ENCODE results near the gene CALD1.
A peak's percentile ranks its signal among the peaks of the same experiment; 100 is the strongest.

CALD1 gene

DNA sequence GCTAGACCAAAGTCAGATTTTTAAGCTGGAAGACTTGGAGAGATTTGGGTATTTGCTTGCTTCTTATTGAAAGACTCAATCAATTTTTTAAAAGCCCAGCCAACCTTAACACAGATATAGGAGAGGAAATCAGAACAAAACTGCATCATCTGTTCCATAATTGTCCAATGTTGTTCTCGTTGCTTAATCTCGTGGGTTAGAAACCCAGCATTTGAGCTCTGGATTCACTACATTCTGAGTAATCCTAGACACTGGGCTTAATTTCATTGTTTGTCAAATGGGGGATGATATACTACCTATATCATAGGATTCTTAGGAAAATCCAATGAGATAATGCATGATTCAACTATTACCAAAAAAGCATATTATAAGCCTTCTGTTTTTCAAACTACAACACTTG lies 48.9 kb downstream of the CALD1 start:
- H3K4me3 ChIP-seq (ENCODE audit: low read length), result peak overlapping the region; percentile 73
- H3K4me1 ChIP-seq (ENCODE audit: control insufficient read depth, insufficient read depth, low read length), result peaks cover 60% of the 10 kb centered on the region
- no peaks in the 10 kb centered on the region for H3K27me3 ChIP-seq (replicated peaks; ENCODE audit: control insufficient read depth, insufficient read depth, low read length)
- no peaks in the 10 kb centered on the region for H3K9me3 ChIP-seq (ENCODE audit: control insufficient read depth, low read length)
- H3K9ac ChIP-seq (ENCODE audit: low read length), result peak overlapping the region; percentile 85
- DNase-seq (ENCODE audit: low read depth), result no peak
- H3K36me3 ChIP-seq (ENCODE audit: control insufficient read depth, insufficient read depth, low read length, severe bottlenecking), result peaks cover 7% of the 10 kb centered on the region

DNA sequence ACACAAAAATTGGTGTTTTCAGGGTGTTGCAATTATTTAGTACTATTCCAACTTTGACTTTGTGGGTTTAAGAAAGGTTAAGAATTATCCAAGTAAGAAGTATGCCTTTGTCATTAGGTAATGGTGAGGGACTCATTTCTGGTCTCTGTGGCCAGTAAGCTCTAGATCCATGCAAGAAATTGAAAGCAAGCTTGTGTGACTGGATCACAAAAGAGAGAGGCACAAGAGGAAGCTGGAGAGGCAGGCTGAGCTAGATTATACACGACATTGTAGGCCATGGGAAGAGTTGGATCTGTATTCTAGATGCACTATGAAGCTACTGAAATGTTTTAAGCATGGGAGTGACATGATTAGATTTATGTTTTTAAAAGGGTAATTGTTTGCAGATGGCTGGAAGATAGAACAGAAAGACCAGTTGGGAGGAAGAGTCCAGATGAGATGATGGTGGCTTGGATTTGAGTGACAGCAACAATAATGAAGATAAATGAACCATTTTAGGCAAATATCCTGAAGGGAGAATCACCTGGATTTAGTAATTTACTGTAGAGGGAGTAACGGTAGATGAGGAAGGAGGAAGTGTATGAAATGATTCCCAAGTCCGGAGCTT lies 50.0 kb downstream of the CALD1 start:
- Histone ChIP-seq H3K9me3 (ENCODE audit: control insufficient read depth, low read length) (no peaks in the 10 kb centered on the region), H3K4me1 (ENCODE audit: control insufficient read depth, insufficient read depth, low read length) (peaks cover 53% of the 10 kb centered on the region), H3K9ac (ENCODE audit: low read length) (no peak overlapping the region), H3K27me3 (replicated peaks; ENCODE audit: control insufficient read depth, insufficient read depth, low read length) (no peaks in the 10 kb centered on the region), H3K4me3 (ENCODE audit: low read length) (no peak overlapping the region), H3K36me3 (ENCODE audit: control insufficient read depth, insufficient read depth, low read length, severe bottlenecking) (peaks cover 7% of the 10 kb centered on the region)
- DNase-seq (ENCODE audit: low read depth), result no peak

DNA sequence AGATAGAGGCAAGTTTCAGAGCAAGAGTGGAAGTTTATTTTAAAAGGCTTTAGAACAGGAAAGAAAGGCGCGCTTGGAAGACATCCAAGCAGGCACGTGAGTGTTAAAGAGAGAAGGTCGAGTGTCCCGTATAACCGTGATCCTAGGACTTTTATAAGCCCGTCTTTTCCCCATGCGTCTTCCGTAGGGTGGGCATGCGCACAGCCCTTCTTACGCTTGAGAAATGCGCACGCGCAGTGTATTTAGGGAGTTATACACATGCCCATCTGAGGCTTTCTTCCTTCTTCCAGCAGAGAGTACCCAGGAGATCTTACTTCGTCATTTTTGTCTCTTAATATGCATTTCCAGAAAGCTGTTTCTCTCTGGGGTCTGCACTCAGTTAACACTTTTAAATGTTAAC lies 52.4 kb downstream of the CALD1 start:
- Histone ChIP-seq H3K4me1 (ENCODE audit: control insufficient read depth, insufficient read depth, low read length) (peaks cover 58% of the 10 kb centered on the region), H3K9ac (ENCODE audit: low read length) (peak overlapping the region; percentile 15), H3K9me3 (ENCODE audit: control insufficient read depth, low read length) (no peaks in the 10 kb centered on the region), H3K36me3 (ENCODE audit: control insufficient read depth, insufficient read depth, low read length, severe bottlenecking) (peaks cover 7% of the 10 kb centered on the region), H3K27me3 (replicated peaks; ENCODE audit: control insufficient read depth, insufficient read depth, low read length) (no peaks in the 10 kb centered on the region), H3K4me3 (ENCODE audit: low read length) (no peak overlapping the region)
- DNase-seq (ENCODE audit: low read depth), result no peak

DNA sequence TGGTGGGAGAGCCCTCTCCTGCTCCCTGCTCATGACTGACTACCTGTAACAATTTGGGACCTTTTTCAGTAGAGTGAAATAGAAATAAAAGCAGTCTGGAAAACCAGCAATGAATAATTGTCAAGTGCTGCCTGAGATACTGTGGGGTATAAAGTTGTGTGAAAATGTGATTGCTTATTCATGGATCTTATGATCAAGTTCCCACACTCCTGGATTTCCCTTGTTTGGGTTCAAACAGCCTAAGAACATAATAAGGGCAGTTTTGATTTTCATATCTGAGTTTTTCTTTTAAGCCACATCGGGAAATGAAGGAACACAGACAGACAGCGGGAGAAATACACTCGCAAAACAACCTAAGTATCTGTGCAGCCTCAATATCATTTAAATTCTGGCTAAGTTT lies 52.9 kb downstream of the CALD1 start:
- no peak for DNase-seq (ENCODE audit: low read depth)
- Histone ChIP-seq H3K4me3 (ENCODE audit: low read length) (no peak overlapping the region), H3K4me1 (ENCODE audit: control insufficient read depth, insufficient read depth, low read length) (peaks cover 57% of the 10 kb centered on the region), H3K36me3 (ENCODE audit: control insufficient read depth, insufficient read depth, low read length, severe bottlenecking) (peaks cover 7% of the 10 kb centered on the region), H3K27me3 (replicated peaks; ENCODE audit: control insufficient read depth, insufficient read depth, low read length) (no peaks in the 10 kb centered on the region), H3K9me3 (ENCODE audit: control insufficient read depth, low read length) (no peaks in the 10 kb centered on the region), H3K9ac (ENCODE audit: low read length) (peak overlapping the region; percentile 15)

DNA sequence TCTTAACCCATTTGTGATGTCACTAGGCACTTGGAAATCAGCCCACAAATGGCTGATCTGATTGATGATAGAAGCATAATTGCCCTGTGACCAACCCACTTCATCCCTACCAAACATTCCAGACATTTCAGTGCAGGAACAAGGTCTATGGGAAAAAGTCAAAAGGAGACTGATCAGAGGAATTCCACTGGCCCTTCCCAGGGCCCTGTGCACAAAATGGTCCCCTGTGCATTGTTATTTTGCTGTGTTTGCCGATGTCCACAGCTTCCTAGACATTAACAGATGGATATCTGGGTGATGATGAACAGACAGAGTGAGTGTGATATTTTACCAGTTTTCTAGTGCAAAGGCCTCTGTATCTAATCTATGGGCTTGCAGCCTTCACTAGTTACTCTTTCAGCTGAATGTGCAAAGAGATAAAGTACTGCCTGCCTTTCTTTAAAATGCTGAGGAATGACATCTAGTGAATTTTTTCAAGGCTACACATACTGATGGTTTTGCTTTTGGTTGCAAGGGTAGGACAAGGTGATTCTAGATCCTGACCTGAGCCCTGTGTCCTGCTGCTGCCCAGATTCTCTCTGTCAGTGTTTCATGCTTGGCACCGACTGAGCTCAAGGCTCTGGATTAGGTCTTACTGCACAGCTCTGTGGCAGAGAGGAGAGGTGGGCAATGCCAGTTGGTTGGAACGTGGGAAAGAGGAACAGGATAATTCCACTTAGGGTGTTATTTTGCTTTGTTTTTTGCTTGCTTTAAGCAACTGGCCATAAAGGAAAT lies 55.4 kb downstream of the CALD1 start:
- H3K36me3 ChIP-seq (ENCODE audit: control insufficient read depth, insufficient read depth, low read length, severe bottlenecking), result peaks cover 7% of the 10 kb centered on the region
- no peaks in the 10 kb centered on the region for H3K9me3 ChIP-seq (ENCODE audit: control insufficient read depth, low read length)
- peaks cover 48% of the 10 kb centered on the region for H3K4me1 ChIP-seq (ENCODE audit: control insufficient read depth, insufficient read depth, low read length)
- no peak overlapping the region for H3K4me3 ChIP-seq (ENCODE audit: low read length)
- no peak for DNase-seq (ENCODE audit: low read depth)
- H3K27me3 ChIP-seq (replicated peaks; ENCODE audit: control insufficient read depth, insufficient read depth, low read length), result no peaks in the 10 kb centered on the region
- H3K9ac ChIP-seq (ENCODE audit: low read length), result peak overlapping the region; percentile 59

DNA sequence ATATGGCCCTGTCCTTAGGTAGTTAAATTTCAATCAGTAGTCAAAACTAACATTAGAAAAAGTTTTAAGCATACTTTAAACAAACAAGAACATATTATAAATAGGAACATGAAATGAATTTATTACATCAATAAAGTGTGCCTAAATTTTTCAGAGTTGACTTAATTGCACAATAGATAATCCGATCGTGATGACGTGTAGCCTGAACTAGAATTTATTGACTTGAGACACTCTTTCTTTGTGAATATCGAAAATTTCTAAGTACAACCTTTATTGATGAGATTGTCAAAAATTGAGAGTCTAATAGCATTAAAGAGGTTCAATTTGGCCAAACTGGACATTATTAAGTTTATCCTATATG lies 56.0 kb downstream of the CALD1 start:
- H3K36me3 ChIP-seq (ENCODE audit: control insufficient read depth, insufficient read depth, low read length, severe bottlenecking), result peaks cover 7% of the 10 kb centered on the region
- DNase-seq (ENCODE audit: low read depth), result no peak

DNA sequence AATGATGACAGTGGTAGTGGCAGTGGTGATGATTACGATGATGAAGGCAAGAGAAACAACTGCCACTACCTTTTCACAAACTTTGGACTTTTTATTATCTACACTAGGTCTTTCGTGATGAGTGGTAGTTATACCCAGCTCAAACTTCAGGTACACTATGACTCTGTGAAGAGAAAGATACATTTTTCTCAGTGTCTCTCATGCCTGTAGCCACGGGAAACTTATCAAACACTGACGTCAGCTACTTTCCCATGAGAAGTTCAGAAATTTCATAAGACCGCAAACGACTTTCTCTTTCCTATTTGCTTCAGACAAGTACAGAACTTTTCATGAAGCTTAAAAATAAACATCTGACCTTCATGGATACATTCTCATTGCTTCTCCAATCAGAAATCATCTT lies 57.0 kb downstream of the CALD1 start:
- Histone ChIP-seq H3K9ac (ENCODE audit: low read length) (peak overlapping the region; percentile 51), H3K9me3 (ENCODE audit: control insufficient read depth, low read length) (no peaks in the 10 kb centered on the region), H3K36me3 (ENCODE audit: control insufficient read depth, insufficient read depth, low read length, severe bottlenecking) (peaks cover 7% of the 10 kb centered on the region), H3K4me3 (ENCODE audit: low read length) (peak overlapping the region; percentile 52), H3K27me3 (replicated peaks; ENCODE audit: control insufficient read depth, insufficient read depth, low read length) (no peaks in the 10 kb centered on the region), H3K4me1 (ENCODE audit: control insufficient read depth, insufficient read depth, low read length) (peaks cover 47% of the 10 kb centered on the region)
- no peak for DNase-seq (ENCODE audit: low read depth)

More for the DNA sequence above, 56.0 kb downstream of the CALD1 start:
- no peaks in the 10 kb centered on the region for H3K27me3 ChIP-seq (replicated peaks; ENCODE audit: control insufficient read depth, insufficient read depth, low read length)
- H3K9ac ChIP-seq (ENCODE audit: low read length), result peak overlapping the region; percentile 59
- H3K4me3 ChIP-seq (ENCODE audit: low read length), result no peak overlapping the region
- no peaks in the 10 kb centered on the region for H3K9me3 ChIP-seq (ENCODE audit: control insufficient read depth, low read length)
- peaks cover 47% of the 10 kb centered on the region for H3K4me1 ChIP-seq (ENCODE audit: control insufficient read depth, insufficient read depth, low read length)

DNA sequence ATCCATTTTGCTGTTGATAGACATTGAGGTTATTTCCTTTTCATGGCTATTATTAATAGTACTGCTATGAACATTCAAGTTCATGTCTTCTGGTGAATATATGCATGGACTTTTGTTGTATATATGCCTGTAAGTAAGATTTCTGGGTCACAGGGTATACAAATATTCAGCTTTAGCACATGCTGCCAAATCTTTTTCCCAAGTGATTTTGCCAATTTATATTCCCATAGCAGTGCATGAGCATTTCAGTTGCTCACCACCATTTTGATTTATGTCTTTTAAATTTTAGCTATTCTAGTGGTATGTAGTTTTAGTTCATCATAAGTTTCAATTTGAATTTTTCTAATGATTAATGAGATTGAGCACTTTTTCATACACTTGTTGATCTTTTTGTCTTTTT lies 59.9 kb downstream of the CALD1 start:
- no peak for DNase-seq (ENCODE audit: low read depth)
- no peaks in the 10 kb centered on the region for H3K9me3 ChIP-seq (ENCODE audit: control insufficient read depth, low read length)
- H3K9ac ChIP-seq (ENCODE audit: low read length), result no peak overlapping the region
- H3K36me3 ChIP-seq (ENCODE audit: control insufficient read depth, insufficient read depth, low read length, severe bottlenecking), result peaks cover 5% of the 10 kb centered on the region
- H3K4me3 ChIP-seq (ENCODE audit: low read length), result no peak overlapping the region
- no peaks in the 10 kb centered on the region for H3K27me3 ChIP-seq (replicated peaks; ENCODE audit: control insufficient read depth, insufficient read depth, low read length)
- peaks cover 59% of the 10 kb centered on the region for H3K4me1 ChIP-seq (ENCODE audit: control insufficient read depth, insufficient read depth, low read length)

DNA sequence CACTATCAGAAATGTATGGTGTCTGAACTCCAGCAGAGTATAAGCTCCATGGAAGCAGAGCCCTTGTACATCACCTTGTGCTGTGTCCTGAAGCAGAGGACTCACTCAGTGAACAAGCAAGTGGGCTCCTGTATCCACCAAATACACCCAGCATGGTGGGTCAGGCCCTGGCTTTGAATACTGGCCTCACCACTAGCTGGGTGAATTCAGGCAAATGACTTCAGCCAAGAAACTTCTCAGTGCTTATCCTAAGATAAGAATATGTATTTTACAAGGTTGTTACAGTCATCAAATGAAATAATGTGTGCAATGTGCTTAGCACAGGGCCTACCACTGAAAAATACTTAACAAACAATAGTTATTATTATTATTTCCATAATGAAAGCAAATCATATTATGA lies 62.6 kb downstream of the CALD1 start:
- Histone ChIP-seq H3K9me3 (ENCODE audit: control insufficient read depth, low read length) (no peaks in the 10 kb centered on the region), H3K4me1 (ENCODE audit: control insufficient read depth, insufficient read depth, low read length) (peaks cover 34% of the 10 kb centered on the region), H3K36me3 (ENCODE audit: control insufficient read depth, insufficient read depth, low read length, severe bottlenecking) (peaks cover 33% of the 10 kb centered on the region), H3K9ac (ENCODE audit: low read length) (no peak overlapping the region), H3K27me3 (replicated peaks; ENCODE audit: control insufficient read depth, insufficient read depth, low read length) (no peaks in the 10 kb centered on the region), H3K4me3 (ENCODE audit: low read length) (no peak overlapping the region)
- no peak for DNase-seq (ENCODE audit: low read depth)

DNA sequence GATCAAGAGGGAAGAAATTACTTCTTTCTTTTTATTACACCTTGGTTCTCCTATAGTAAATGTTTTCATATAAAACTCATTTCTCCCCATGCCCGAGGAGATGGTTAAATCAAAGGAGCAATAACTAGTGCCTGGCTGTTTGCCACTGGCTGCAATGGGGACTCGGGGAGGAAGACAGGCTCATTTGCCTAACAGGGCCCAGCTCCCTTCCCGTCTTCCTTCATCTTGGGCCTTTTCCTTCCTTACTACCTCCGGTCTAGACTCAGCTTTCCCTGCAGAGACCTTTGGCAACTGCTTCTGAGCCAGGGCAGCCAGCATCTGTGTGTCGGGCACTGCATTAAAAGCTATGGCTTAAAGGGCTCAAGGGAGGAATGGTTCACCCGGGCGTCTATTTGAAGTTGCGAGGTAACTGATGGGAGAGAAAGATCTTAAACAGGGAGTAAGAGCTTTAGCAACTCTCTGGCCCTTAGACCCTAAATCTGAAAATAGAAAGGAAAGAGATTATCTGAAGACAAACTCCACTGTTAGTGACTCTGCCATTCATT lies 63.5 kb downstream of the CALD1 start:
- Histone ChIP-seq H3K36me3 (ENCODE audit: control insufficient read depth, insufficient read depth, low read length, severe bottlenecking) (peaks cover 34% of the 10 kb centered on the region), H3K27me3 (replicated peaks; ENCODE audit: control insufficient read depth, insufficient read depth, low read length) (no peaks in the 10 kb centered on the region), H3K4me3 (ENCODE audit: low read length) (peak overlapping the region; percentile 13), H3K9ac (ENCODE audit: low read length) (peak overlapping the region; percentile 39), H3K9me3 (ENCODE audit: control insufficient read depth, low read length) (no peaks in the 10 kb centered on the region), H3K4me1 (ENCODE audit: control insufficient read depth, insufficient read depth, low read length) (peaks cover 33% of the 10 kb centered on the region)
- DNase-seq (ENCODE audit: low read depth), result no peak

DNA sequence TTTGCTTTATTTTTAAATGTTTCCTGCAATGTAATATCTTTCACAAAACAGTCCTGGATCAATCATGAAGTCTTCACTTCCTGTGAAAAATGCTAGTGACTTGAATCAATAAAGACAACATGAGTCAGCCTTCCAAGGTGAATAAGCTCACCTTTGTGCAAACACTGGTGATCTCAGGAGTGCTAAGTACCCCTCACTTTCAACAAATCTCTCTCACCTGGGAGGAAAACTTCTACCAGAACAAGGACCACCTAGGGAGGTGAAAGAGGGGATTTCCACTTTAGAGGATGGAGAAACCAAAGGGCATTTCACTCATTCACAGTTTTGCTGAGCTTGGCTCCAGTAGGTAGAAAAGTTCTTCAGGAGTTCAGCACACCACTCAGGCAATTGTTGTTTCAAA lies 64.8 kb downstream of the CALD1 start:
- no peak for DNase-seq (ENCODE audit: low read depth)
- Histone ChIP-seq H3K9me3 (ENCODE audit: control insufficient read depth, low read length) (no peaks in the 10 kb centered on the region), H3K9ac (ENCODE audit: low read length) (no peak overlapping the region), H3K4me3 (ENCODE audit: low read length) (no peak overlapping the region), H3K4me1 (ENCODE audit: control insufficient read depth, insufficient read depth, low read length) (peaks cover 25% of the 10 kb centered on the region), H3K36me3 (ENCODE audit: control insufficient read depth, insufficient read depth, low read length, severe bottlenecking) (peaks cover 37% of the 10 kb centered on the region), H3K27me3 (replicated peaks; ENCODE audit: control insufficient read depth, insufficient read depth, low read length) (no peaks in the 10 kb centered on the region)
